CD4-positive, alpha-beta T cell (primary cell): ENCODE data around the gene ATL3. TPM values are rescaled to one million over a fixed set of nuclear protein-coding genes. Genes with fewer than 3 reads are reported as not detected.

ENCODE experiments used
- ATAC-seq: fragments of 200-7000 bp; cut with Tn5 transposase; one replicate; pipeline ENCODE4 v1.10.0; 2022; ENCODE audit warnings: mild to moderate bottlenecking; ENCODE audit not compliant: poor library complexity
- CTCF ChIA-PET: fragments of 350-600 bp; sonication (Branson Sonifier 250); formaldehyde crosslinking; loops from one replicate; lab custom pipeline; 2021; ENCODE audit warnings: antibody characterized with exemption, inconsistent platforms; lab: Charles Lee
- POLR2A ChIA-PET: fragments of 350-600 bp; sonication (Branson Sonifier 250); formaldehyde crosslinking; loops from one replicate; lab custom pipeline; 2021; ENCODE audit warnings: antibody characterized with exemption, inconsistent platforms; lab: Charles Lee
- DNase-seq, 14 experiments: peaks; one replicate each; pipeline ENCODE4 v3.0.0-alpha.2; 2013 to 2020; ENCODE audit warnings: mixed read lengths in 2 of 14
- H3K27ac ChIP-seq, 2 donors: one replicate each; pipeline versions ENCODE4 v1.5.1 to v1.7.0; 2013; ENCODE audit warnings: low read length in 2 of 2, low read depth in 1 of 2, mild to moderate bottlenecking in 1 of 2
- H3K27me3 ChIP-seq, 2 experiments: 1 replicate in 1 of 2; 2 replicates in 1 of 2; pipeline versions ENCODE4 v1.6.1 to v1.7.0; 2013; ENCODE audit warnings: low read length in 2 of 2, control low read depth in 1 of 2, mild to moderate bottlenecking in 1 of 2, moderate library complexity in 1 of 2; ENCODE audit not compliant: insufficient read depth in 2 of 2, control insufficient read depth in 1 of 2
- H3K36me3 ChIP-seq: one replicate; pipeline ENCODE4 v1.6.1; 2013; ENCODE audit warnings: low read length, control low read depth; ENCODE audit not compliant: insufficient read depth
- H3K4me1 ChIP-seq: one replicate; pipeline ENCODE4 v1.6.1; 2013; ENCODE audit warnings: low read length, control low read depth; ENCODE audit not compliant: insufficient read depth
- H3K4me3 ChIP-seq: one replicate; pipeline ENCODE4 v1.5.1; 2013; ENCODE audit warnings: mild to moderate bottlenecking, low read length, moderate library complexity
- H3K9me3 ChIP-seq, 2 experiments: 1 replicate in 1 of 2; 2 replicates in 1 of 2; pipeline versions ENCODE4 v1.6.1 to v1.7.0; 2013; ENCODE audit warnings: low read length in 2 of 2, mild to moderate bottlenecking in 2 of 2, control low read depth in 1 of 2, moderate library complexity in 1 of 2; ENCODE audit not compliant: control insufficient read depth in 1 of 2, insufficient read depth in 1 of 2
- H3K27ac Mint-ChIP-seq: one replicate; pipeline ENCODE4 v1.8.0; 2020; ENCODE audit warnings: mixed read lengths
- H3K27me3 Mint-ChIP-seq: one replicate; pipeline ENCODE4 v1.8.0; 2021; ENCODE audit warnings: mixed read lengths
- H3K36me3 Mint-ChIP-seq: one replicate; pipeline ENCODE4 v1.8.0; 2021; ENCODE audit warnings: low read depth, mixed read lengths
- H3K4me1 Mint-ChIP-seq: one replicate; pipeline ENCODE4 v1.8.0; 2021; ENCODE audit warnings: low read depth, mixed read lengths
- H3K4me3 Mint-ChIP-seq: one replicate; pipeline ENCODE4 v1.8.0; 2020; ENCODE audit warnings: mild to moderate bottlenecking, mixed read lengths
- H3K9me3 Mint-ChIP-seq: one replicate; pipeline ENCODE4 v1.8.0; 2020; ENCODE audit warnings: mixed read lengths
- intact Hi-C, 2 experiments: fragments of 100-400 bp; cut with DNase I in 1 of 2; cut with micrococcal nuclease in 1 of 2; formaldehyde crosslinking; loops; one replicate each; pipeline versions ENCODE4 v1.15.1 to v1.9.0; 2023 to 2025; cut with DNase I, micrococcal nuclease
- total RNA-seq, 174 experiments: library from RNA in 2 of 174; stranded (reverse) in 2 of 174; gene quantifications; one replicate each; pipeline ENCODE4 v1.2.3 and lab custom pipeline; 2021 to 2026
- TF ChIP-seq, protein P1 (sequence below): fragments of 200-600 bp; IDR thresholded peaks from one replicate; pipeline ENCODE4 v1.8.0; 2022; ENCODE audit warnings: antibody characterized with exemption, mild to moderate bottlenecking

ATL3 gene
- total RNA-seq, 2 experiments from 2014 or later, result 14.5 to 16.5 TPM

DNA sequence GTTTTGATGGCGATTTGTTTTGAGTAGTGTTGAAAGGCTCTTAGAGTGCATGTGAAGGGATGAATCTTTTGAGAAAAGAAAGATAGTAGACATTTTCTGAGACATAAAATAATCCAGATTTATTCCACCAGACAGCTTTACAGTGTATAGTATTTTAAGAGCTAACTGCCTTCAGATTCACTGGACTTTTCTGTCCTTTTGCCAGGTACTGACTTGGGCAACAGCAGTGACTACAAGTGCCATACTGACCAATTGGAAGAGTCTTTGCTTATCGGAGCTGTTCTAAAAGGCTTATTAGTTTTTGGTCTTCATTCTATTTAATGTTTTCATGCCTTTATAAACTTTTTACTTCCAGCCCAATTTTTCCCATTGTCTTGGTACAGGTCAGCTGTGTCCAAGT lies 42.6 kb upstream of the ATL3 start:
- CTCF ChIA-PET, result interaction anchor here (1.4 kb wide), 2 partner anchors 13 to 29 kb away, joined by 3 read pairs; no protein-coding TSS in a partner anchor
- Mint-ChIP-seq H3K4me1 (no peaks in the 10 kb centered on the region), H3K9me3 (no peaks in the 10 kb centered on the region), H3K4me3 (no peak overlapping the region), H3K27me3 (no peaks in the 10 kb centered on the region), H3K36me3 (no peaks in the 10 kb centered on the region), H3K27ac (no peak overlapping the region)
- Histone ChIP-seq H3K4me1 (no peaks in the 10 kb centered on the region), H3K9me3 (no peaks in the 10 kb centered on the region), H3K27ac (no peak overlapping the region), H3K27me3 (no peaks in the 10 kb centered on the region), H3K36me3 (no peaks in the 10 kb centered on the region), H3K4me3 (no peak overlapping the region)
- TF ChIP-seq, protein P1, sequence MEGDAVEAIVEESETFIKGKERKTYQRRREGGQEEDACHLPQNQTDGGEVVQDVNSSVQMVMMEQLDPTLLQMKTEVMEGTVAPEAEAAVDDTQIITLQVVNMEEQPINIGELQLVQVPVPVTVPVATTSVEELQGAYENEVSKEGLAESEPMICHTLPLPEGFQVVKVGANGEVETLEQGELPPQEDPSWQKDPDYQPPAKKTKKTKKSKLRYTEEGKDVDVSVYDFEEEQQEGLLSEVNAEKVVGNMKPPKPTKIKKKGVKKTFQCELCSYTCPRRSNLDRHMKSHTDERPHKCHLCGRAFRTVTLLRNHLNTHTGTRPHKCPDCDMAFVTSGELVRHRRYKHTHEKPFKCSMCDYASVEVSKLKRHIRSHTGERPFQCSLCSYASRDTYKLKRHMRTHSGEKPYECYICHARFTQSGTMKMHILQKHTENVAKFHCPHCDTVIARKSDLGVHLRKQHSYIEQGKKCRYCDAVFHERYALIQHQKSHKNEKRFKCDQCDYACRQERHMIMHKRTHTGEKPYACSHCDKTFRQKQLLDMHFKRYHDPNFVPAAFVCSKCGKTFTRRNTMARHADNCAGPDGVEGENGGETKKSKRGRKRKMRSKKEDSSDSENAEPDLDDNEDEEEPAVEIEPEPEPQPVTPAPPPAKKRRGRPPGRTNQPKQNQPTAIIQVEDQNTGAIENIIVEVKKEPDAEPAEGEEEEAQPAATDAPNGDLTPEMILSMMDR, result no peak
- intact Hi-C loops, result no loop called here
- POLR2A ChIA-PET, result no interaction called here
- ATAC-seq (no peak), DNase-seq (no peak)

DNA sequence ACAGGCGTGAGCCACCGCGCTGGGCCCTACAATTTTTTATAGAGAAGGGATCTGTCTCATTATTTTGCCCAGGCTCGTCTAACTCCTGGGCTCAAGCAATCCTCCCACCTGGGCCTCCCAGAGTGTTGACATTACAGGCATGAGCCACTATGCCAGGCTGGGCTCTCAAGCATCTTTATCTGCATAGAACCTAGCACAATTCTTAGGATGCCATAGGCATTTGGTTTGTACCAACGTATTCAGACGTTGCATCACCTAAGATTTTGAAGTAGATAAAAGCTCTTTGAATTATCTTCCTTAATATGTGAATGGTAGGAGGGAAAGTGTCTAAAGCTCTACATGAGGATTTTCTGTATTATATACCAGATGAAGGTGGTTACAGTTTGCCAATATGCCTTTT lies 40.7 kb upstream of the ATL3 start:
- H3K4me1 Mint-ChIP-seq, result no peaks in the 10 kb centered on the region
- H3K27ac Mint-ChIP-seq, result no peak overlapping the region
- ChIA-PET POLR2A (no interaction called here), CTCF (no interaction called here)
- ATAC-seq (no peak), DNase-seq (no peak)
- no peaks in the 10 kb centered on the region for H3K36me3 Mint-ChIP-seq
- Histone ChIP-seq H3K4me1 (no peaks in the 10 kb centered on the region), H3K9me3 (no peaks in the 10 kb centered on the region), H3K27ac (no peak overlapping the region), H3K4me3 (no peak overlapping the region), H3K27me3 (no peaks in the 10 kb centered on the region), H3K36me3 (peaks cover 3% of the 10 kb centered on the region)
- TF ChIP-seq, protein P1, result no peak
- no peak overlapping the region for H3K4me3 Mint-ChIP-seq
- intact Hi-C loops, result no loop called here
- no peaks in the 10 kb centered on the region for H3K27me3 Mint-ChIP-seq
- no peaks in the 10 kb centered on the region for H3K9me3 Mint-ChIP-seq

DNA sequence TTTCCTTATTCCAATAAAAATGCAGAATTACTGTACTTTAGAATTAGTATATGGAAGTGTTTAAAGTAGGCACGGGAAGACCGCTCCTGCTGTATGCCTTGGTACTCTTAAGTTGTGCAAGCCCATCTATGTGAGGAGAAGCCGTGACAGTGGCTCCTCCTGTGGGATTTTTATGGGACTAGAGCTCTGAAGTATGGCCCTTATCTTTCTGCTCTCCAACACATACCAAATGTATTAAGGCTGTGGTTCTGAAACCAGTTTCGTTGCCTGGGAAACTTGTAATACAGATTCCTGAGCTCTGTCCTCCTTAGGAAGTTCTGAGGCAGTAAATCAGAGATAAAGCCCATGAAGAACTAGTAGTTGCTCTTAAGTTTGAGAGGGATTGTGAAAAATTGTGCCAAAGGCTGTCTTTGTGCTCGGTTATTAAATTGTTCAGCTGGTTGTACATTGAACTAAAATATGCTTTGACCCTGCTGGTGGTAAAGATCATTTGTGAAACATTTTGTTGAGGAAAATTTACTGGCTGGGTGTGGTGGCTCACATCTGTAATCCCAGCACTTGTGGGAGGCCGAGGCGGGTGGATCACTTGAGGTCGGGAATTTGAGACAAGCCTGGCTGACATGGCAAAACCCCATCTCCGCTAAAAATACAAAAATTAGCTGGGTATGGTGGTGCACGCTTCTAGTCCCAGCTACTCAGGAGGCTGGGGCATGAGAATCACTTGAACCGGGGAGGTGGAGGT lies 39.5 kb upstream of the ATL3 start:
- Mint-ChIP-seq H3K9me3 (no peaks in the 10 kb centered on the region), H3K36me3 (no peaks in the 10 kb centered on the region), H3K4me1 (no peaks in the 10 kb centered on the region), H3K27me3 (no peaks in the 10 kb centered on the region), H3K4me3 (no peak overlapping the region), H3K27ac (no peak overlapping the region)
- no peaks in the 10 kb centered on the region for H3K9me3 ChIP-seq
- H3K27me3 ChIP-seq, result no peaks in the 10 kb centered on the region
- no peak for ATAC-seq
- POLR2A ChIA-PET, result no interaction called here
- no peak overlapping the region for H3K4me3 ChIP-seq
- intact Hi-C loops, result no loop called here
- peaks cover 3% of the 10 kb centered on the region for H3K36me3 ChIP-seq
- CTCF ChIA-PET, result interaction anchor here (1.6 kb wide), 1 partner anchor 40 kb away, joined by 5 read pairs; the partner anchor contains the start of gene ATL3
- TF ChIP-seq, protein P1, result no peak
- DNase-seq, result no peak
- H3K27ac ChIP-seq, result no peak overlapping the region
- H3K4me1 ChIP-seq, result no peaks in the 10 kb centered on the region
